ENCODE results near the gene SRSF11.

Gene SRSF11

DNA sequence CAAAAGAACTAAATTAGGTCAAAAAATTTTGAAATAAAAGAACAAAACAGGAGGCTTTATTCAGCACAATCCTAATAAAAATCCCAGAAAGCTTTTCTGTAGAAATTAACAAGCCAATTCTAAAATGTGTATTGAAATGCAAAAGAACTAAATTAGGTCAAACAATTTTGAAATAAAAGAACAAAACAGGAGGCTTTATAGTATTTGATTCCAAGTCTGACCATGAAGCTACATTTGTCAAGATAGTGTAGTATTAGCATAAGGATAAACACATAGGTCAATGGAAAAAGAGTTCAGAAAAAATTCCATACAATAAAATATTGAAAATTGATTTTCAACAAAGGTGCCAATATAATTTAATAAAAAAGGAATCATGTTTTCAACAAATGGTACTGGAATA lies 26.6 kb upstream of the SRSF11 start:
- TF ChIP-seq TAF1 (IDR thresholded peaks at IDR 0.05; ENCODE audit: low read depth) (no peak), TCF12 (IDR thresholded peaks at IDR 0.05; ENCODE audit: low read depth) (no peak)

DNA sequence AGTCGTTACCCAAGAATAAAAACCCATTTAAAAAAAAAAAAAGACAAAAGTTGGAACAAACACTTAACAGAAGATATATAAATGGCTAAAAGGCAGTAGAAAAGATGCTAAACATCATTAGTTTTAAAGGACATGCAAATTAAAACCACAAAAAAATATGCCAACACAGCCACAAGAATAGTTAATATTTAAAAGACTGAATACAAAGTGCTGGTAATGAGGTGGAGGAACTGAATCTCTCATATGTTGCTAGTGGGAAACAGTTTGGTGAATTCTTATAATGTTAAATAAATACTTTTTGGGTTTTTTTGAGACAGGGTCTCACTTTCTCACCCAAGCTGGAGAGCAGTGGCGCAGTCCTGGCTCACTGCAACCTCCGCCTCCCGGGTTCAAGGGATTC lies 25.8 kb upstream of the SRSF11 start:
- TF ChIP-seq TEAD4 (IDR thresholded peaks at IDR 0.05) = no peak
- no peak for TF ChIP-seq RAD21 (IDR thresholded peaks at IDR 0.05; ENCODE audit: low read depth)
- no peak for TF ChIP-seq NFIC (IDR thresholded peaks at IDR 0.05)
- TF ChIP-seq EP300 (IDR thresholded peaks at IDR 0.05; ENCODE audit: borderline replicate concordance) = no peak
- no peak for TF ChIP-seq ZBTB7A (IDR thresholded peaks at IDR 0.05; ENCODE audit: low read depth)
- no peak for TF ChIP-seq TCF12 (IDR thresholded peaks at IDR 0.05; ENCODE audit: low read depth)
- no peak for TF ChIP-seq REST (IDR thresholded peaks at IDR 0.05; ENCODE audit: low read depth)
- no peak for TF ChIP-seq YY1 (IDR thresholded peaks at IDR 0.05; ENCODE audit: low read depth)
- TF ChIP-seq CREB1 (IDR thresholded peaks at IDR 0.05; ENCODE audit: low read depth) = no peak
- no peak for TF ChIP-seq TAF1 (IDR thresholded peaks at IDR 0.05; ENCODE audit: low read depth)
- no peak for TF ChIP-seq CEBPB (IDR thresholded peaks at IDR 0.05)
- TF ChIP-seq FOXM1 (IDR thresholded peaks at IDR 0.05; ENCODE audit: borderline replicate concordance, low read depth) = no peak
- TF ChIP-seq, protein P1, sequence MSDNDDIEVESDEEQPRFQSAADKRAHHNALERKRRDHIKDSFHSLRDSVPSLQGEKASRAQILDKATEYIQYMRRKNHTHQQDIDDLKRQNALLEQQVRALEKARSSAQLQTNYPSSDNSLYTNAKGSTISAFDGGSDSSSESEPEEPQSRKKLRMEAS (IDR thresholded peaks at IDR 0.05) = no peak

- TF ChIP-seq RAD21 (IDR thresholded peaks at IDR 0.05; ENCODE audit: low read depth) = no peak
- TF ChIP-seq EP300 (IDR thresholded peaks at IDR 0.05; ENCODE audit: borderline replicate concordance) = no peak
- TF ChIP-seq CREB1 (IDR thresholded peaks at IDR 0.05; ENCODE audit: low read depth) = no peak
- TF ChIP-seq TEAD4 (IDR thresholded peaks at IDR 0.05) = no peak
- no peak for TF ChIP-seq YY1 (IDR thresholded peaks at IDR 0.05; ENCODE audit: low read depth)
- TF ChIP-seq CEBPB (IDR thresholded peaks at IDR 0.05) = no peak
Observed at GRCh38 chr1:70196333-70196732, 24.8 kb upstream of the SRSF11 start.

DNA sequence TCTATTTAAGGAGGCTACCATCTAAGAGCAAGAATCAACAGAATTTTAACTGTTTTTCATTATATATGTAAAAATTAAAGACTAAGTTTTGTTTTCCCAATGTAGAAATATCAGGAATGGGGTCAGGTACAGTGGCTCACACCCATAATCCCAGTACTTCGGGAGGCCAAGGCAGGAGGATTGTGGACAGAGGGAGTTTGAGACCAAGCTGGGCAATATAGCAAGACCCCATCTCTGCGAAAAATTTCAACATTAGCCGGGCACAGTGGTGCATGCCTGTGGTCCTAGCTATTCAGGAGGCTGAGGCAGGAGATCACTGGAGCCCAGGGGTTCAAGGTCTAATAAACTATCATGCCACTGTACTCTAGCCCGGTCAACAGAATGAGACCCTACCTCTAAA lies 21.1 kb upstream of the SRSF11 start:
- TF ChIP-seq ZBTB7A (IDR thresholded peaks at IDR 0.05; ENCODE audit: low read depth) (no peak), RAD21 (IDR thresholded peaks at IDR 0.05; ENCODE audit: low read depth) (no peak)

GRCh38 chr1:70202173-70202758 lies 18.9 kb upstream of the SRSF11 start:
- no peak for TF ChIP-seq USF1 (IDR thresholded peaks at IDR 0.05)
- TF ChIP-seq FOXM1 (IDR thresholded peaks at IDR 0.05; ENCODE audit: borderline replicate concordance, low read depth) = no peak
- TF ChIP-seq TEAD4 (IDR thresholded peaks at IDR 0.05) = no peak
- no peak for TF ChIP-seq CEBPB (IDR thresholded peaks at IDR 0.05)
- TF ChIP-seq NFIC (IDR thresholded peaks at IDR 0.05) = no peak

- TF ChIP-seq USF1 (IDR thresholded peaks at IDR 0.05) (no peak), FOXM1 (IDR thresholded peaks at IDR 0.05; ENCODE audit: borderline replicate concordance, low read depth) (no peak), TCF12 (IDR thresholded peaks at IDR 0.05; ENCODE audit: low read depth) (no peak), EP300 (IDR thresholded peaks at IDR 0.05; ENCODE audit: borderline replicate concordance) (no peak), RAD21 (IDR thresholded peaks at IDR 0.05; ENCODE audit: low read depth) (no peak), EGR1 (IDR thresholded peaks at IDR 0.05) (no peak)
Observed at GRCh38 chr1:70204139-70204538, 17.0 kb upstream of the SRSF11 start.

- TF ChIP-seq RAD21 (IDR thresholded peaks at IDR 0.05; ENCODE audit: low read depth) = no peak
- no peak for TF ChIP-seq EP300 (IDR thresholded peaks at IDR 0.05; ENCODE audit: borderline replicate concordance)
- TF ChIP-seq USF1 (IDR thresholded peaks at IDR 0.05) = no peak
- no peak for TF ChIP-seq FOXM1 (IDR thresholded peaks at IDR 0.05; ENCODE audit: borderline replicate concordance, low read depth)
- no peak for TF ChIP-seq EGR1 (IDR thresholded peaks at IDR 0.05)
- TF ChIP-seq CREB1 (IDR thresholded peaks at IDR 0.05; ENCODE audit: low read depth) = no peak
Observed at GRCh38 chr1:70204600-70204999, 16.6 kb upstream of the SRSF11 start.

DNA sequence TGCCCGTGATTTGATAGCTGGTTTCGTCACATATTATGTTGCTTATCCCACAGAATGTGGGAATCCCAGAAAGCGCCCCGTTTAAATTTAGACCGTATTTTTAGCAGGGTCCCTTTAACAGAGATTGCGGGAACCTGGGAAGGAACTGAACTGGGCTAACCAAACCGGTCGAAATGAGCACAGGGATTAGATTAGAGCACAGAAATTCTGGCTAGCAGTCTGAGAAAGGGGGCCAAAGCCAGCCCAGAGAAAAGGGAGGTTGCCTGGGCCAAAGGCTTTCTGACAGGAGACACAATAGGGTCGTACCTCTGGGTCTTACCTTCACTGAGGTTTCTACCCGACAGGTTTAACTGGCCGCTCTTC lies 16.1 kb upstream of the SRSF11 start:
- TF ChIP-seq CREB1 (IDR thresholded peaks at IDR 0.05; ENCODE audit: low read depth) = no peak
- TF ChIP-seq, protein P1 (IDR thresholded peaks at IDR 0.05) = no peak
- no peak for TF ChIP-seq USF1 (IDR thresholded peaks at IDR 0.05)
- no peak for TF ChIP-seq ZBTB7A (IDR thresholded peaks at IDR 0.05; ENCODE audit: low read depth)
- no peak for TF ChIP-seq TCF12 (IDR thresholded peaks at IDR 0.05; ENCODE audit: low read depth)
- no peak for TF ChIP-seq YY1 (IDR thresholded peaks at IDR 0.05; ENCODE audit: low read depth)
- no peak for TF ChIP-seq TEAD4 (IDR thresholded peaks at IDR 0.05)
- TF ChIP-seq CEBPB (IDR thresholded peaks at IDR 0.05) = no peak
- TF ChIP-seq FOXM1 (IDR thresholded peaks at IDR 0.05; ENCODE audit: borderline replicate concordance, low read depth) = no peak
- TF ChIP-seq EP300 (IDR thresholded peaks at IDR 0.05; ENCODE audit: borderline replicate concordance) = no peak
- no peak for TF ChIP-seq NFIC (IDR thresholded peaks at IDR 0.05)
- no peak for TF ChIP-seq RAD21 (IDR thresholded peaks at IDR 0.05; ENCODE audit: low read depth)
- no peak for TF ChIP-seq REST (IDR thresholded peaks at IDR 0.05; ENCODE audit: low read depth)
- TF ChIP-seq TAF1 (IDR thresholded peaks at IDR 0.05; ENCODE audit: low read depth) = no peak
- TF ChIP-seq EGR1 (IDR thresholded peaks at IDR 0.05) = no peak
